Right renal cortex interstitium (tissue), 3 donors: Measurements from ENCODE around the gene RIPOR1. TPM values are rescaled to one million over a fixed set of nuclear protein-coding genes. Genes with fewer than 3 reads are reported as not detected.

Experiments used
- DNase-seq, 3 donors: peaks; one replicate each; pipeline ENCODE4 v3.0.0-alpha.2; 2013; ENCODE audit warnings: low read depth in 3 of 3, low spot score in 2 of 3
- polyA plus RNA-seq, 3 donors: library from polyadenylated mRNA; unstranded; fragments of 120-200 nt; gene quantifications; one replicate each; pipeline ENCODE4 v1.2.1, GENCODE V29; 2013; ENCODE audit not compliant: insufficient read length in 3 of 3

Gene RIPOR1
- polyA plus RNA-seq, 3 donors: 93.8 to 115 (median 100) TPM

- DNase-seq: no peak
Observed at GRCh38 chr16:67537636-67538591, 9.3 kb downstream of the RIPOR1 start.

- DNase-seq: no peak
Observed at GRCh38 chr16:67538666-67539101, 10.1 kb downstream of the RIPOR1 start.

DNA sequence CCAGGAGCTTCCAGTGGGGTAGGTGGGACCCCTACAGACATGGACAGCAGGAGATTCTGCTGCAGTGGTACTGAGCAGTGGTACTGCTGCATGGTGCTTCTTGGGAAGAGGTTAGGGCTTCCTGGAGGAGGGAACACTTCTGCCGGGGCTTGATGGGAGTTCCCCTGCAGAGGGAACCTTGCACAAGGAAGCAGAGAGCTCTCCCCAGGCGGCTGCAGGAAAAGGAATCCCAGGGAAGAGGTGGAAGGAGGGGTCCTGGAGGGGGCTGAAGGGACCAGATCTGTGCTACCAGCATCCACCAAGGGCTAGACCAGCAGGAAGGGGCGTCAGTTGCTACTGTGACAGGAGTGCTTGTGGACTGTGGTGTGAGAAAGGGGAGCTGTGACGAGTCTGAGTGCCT is 10.6 kb downstream of the RIPOR1 start:
- no peak for DNase-seq

- DNase-seq: no peak
Observed at GRCh38 chr16:67539691-67540635, 11.3 kb downstream of the RIPOR1 start.

DNA sequence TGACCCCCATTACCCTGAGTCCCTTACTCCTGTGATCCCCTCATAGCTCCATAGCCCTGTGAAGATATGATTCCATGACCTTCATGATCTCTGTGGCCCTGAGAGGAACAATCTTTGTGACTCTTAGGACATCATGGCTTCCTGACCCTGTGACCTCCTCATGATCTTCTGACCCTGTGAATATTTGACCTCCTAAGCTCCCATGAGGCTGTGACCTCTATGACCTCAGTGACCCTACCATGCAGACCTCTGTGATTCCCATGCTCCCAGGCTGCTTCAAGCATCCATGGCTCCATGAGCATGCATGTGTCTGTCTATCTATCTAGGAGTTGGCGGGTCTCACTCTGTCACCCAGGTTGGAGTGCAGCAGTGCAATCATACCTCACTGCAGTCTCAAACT is 12.1 kb downstream of the RIPOR1 start:
- DNase-seq: no peak

DNA sequence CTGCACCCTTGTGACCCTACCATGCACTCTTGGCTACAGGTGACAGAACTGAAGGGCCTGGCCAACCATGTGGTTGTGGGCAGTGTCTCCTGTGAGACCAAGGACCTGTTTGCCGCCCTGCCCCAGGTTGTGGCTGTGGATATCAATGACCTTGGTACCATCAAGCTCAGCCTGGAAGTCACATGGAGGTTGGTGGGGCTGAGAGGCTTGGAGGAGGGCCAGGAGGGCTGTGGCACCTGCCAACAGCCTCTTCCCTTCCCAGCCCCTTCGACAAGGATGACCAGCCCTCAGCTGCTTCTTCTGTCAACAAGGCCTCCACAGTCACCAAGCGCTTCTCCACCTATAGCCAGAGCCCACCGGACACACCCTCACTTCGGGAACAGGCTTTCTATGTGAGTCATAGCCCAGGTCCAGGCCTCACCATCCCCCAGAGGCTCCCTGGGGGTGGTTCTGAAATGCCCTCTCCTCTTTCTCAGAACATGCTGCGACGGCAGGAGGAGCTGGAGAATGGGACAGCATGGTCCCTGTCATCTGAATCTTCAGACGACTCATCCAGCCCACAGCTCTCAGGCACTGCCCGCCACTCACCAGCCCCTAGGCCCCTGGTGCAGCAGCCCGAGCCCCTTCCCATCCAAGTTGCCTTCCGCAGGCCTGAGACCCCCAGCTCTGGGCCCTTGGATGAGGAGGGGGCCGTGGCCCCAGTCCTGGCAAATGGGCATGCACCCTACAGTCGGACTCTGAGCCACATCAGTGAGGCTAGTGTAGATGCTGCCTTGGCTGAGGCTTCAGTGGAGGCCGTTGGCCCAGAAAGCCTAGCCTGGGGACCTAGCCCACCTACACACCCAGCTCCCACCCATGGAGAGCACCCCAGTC is 13.0 kb downstream of the RIPOR1 start:
- no peak for DNase-seq

DNA sequence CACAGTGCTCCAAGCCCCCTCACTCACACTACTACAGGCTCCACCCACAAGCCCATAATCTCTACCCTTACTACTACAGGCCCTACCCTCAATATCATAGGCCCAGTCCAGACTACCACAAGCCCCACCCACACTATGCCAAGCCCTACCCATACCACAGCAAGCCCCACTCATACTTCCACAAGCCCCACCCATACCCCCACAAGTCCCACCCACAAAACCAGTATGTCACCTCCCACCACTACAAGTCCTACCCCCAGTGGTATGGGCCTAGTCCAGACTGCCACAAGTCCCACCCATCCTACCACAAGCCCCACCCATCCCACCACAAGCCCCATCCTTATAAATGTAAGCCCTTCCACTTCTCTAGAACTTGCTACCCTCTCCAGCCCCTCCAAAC is 13.8 kb downstream of the RIPOR1 start:
- DNase-seq: no peak

GRCh38 chr16:67543036-67543435 is 14.4 kb downstream of the RIPOR1 start:
- DNase-seq: no peak

GRCh38 chr16:67543582-67543981 is 15.0 kb downstream of the RIPOR1 start:
- DNase-seq: no peak

- no peak for DNase-seq
Observed at GRCh38 chr16:67544329-67544841, 15.8 kb downstream of the RIPOR1 start.

DNA sequence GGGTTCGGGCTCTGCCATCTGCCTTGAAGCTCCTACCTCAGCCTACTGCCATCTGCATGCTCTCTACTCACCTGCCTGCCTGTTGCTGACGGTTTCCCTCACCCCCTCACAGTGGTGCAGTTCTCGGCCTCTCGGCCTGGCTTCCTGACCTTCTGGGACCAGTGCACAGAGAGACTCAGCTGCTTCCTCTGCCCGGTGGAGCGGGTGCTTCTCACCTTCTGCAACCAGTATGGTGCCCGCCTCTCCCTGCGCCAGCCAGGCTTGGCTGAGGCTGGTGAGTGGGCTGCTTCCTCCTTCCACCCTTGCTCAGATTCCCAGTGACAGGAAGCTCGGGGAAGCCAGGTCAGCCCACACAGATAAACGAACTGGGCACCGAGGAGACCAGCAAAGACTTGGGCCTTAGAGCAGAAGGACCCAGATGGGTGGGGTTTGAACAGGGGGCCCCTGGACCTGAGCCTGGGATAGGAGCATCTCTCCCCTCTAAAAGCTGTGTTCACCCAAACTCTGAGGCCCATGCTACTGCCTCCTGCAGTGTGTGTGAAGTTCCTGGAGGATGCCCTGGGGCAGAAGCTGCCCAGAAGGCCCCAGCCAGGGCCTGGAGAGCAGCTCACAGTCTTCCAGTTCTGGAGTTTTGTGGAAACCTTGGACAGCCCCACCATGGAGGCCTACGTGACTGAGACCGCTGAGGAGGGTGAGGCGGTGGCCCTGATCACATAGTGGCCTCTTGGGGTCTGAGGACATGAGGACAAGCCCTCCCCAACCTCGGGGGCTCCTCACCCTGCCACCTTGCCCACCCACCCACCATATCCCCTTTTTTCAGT is 16.4 kb downstream of the RIPOR1 start:
- DNase-seq: no peak

DNA sequence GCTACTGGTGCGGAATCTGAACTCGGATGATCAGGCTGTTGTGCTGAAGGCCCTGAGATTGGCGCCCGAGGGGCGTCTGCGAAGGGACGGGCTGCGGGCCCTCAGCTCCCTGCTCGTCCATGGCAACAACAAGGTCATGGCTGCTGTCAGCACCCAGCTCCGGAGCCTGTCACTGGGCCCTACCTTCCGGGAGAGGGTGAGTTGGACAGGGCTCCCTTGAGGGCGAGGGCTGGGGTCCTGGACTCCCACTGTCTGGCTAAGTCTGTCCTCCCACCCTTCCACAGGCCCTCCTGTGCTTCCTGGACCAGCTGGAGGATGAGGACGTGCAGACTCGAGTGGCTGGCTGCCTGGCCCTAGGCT is 17.0 kb downstream of the RIPOR1 start:
- no peak for DNase-seq

GRCh38 chr16:67546091-67546501 is 17.5 kb downstream of the RIPOR1 start:
- DNase-seq: no peak

GRCh38 chr16:67546761-67547422 is 18.3 kb downstream of the RIPOR1 start:
- no peak for DNase-seq

DNA sequence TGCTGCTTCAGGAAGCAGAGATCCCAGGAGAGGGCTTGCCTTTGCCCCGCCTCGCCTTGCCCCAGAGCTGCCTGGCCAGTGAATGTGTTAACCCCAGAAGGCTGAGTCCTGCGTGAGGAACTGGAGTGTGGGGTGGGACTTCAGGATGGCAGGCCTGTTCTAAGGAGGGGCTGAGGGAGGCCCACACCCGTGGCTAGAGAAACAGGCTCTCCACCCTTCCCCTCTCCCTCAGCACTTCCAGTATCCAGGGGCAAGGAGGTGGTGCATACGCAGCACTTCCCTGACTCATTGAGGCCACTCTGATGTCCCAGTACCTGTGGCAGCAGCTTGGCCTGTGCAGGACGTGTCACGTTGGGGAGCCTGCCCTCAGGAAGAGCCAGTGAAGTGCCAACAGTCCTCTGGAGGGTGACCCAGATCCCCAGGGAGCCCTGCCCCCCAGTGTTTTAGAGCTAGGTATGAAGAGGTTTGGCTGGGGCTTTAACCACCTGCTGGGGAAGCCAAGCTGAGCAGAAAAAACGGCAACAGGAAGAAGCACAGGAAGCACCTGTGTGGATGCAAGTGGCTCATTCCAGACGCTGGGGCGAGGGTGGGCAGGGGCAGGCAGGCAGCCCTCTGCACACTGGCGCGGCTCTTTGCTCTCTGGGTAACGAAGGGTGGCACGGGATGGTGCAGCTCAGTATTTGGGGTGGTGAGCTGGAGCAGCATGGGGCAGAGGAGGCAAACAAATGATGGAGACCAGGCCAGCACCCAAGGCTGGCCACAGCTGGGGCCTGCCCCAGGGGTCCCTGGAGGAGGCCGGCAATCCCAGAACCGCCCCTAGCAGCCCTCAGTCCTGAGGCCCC is 19.0 kb downstream of the RIPOR1 start:
- no peak for DNase-seq

- no peak for DNase-seq
Observed at GRCh38 chr16:67548265-67549126, 19.9 kb downstream of the RIPOR1 start.

GRCh38 chr16:67549240-67549639 is 20.6 kb downstream of the RIPOR1 start:
- no peak for DNase-seq
